HCT116 (cell line): ENCODE results near the gene ALKBH8. TPM values are rescaled to one million over a fixed set of nuclear protein-coding genes. Genes with fewer than 3 reads are reported as not detected.

Source experiments
- ATAC-seq: fragments of 200-7000 bp; cut with Tn5 transposase; 2 replicates; pipeline ENCODE4 v1.9.1; 2020; ENCODE audit warnings: mild to moderate bottlenecking, moderate library complexity
- BruUV-seq: library from RNA; stranded (reverse); fragments of 400-500 nt; replicated peaks from 2 replicates; lab custom pipeline; 2021; lab: Mats Ljungman, UMichigan
- CTCF ChIA-PET: fragments of 300-600 bp; sonication (Branson Sonifier 250); formaldehyde crosslinking; loops from one replicate; lab custom pipeline; 2021; ENCODE audit warnings: antibody characterized with exemption; lab: Charles Lee
- POLR2A ChIA-PET: fragments of 300-600, 350-600 bp; sonication (Branson Sonifier 250); formaldehyde crosslinking; loops from one replicate; lab custom pipeline; 2021; ENCODE audit warnings: antibody characterized with exemption; lab: Charles Lee
- RAD21 ChIA-PET, 2 experiments: fragments of 300-600 bp; sonication (Branson Sonifier 250); formaldehyde crosslinking; loops; one replicate each; lab custom pipeline; 2023; ENCODE audit warnings: low total read pairs in 2 of 2; ENCODE audit not compliant: uncharacterized antibody in 2 of 2, unreplicated experiment in 2 of 2, low non-redundant PET in 1 of 2; lab: Charles Lee
- DNase-seq: peaks from one replicate; pipeline ENCODE4 v3.0.0-alpha.2; 2010; ENCODE audit warnings: low read depth, low spot score
- H2AFZ ChIP-seq: fragments of 200-600 bp; shearing (Covaris generic), sonication (generic); 2 replicates; pipeline ENCODE4 v1.6.1; 2017; ENCODE audit warnings: low read depth, mixed run types, mixed read lengths, antibody characterized with exemption, low read length; ENCODE audit not compliant: poor library complexity, severe bottlenecking
- H3K27ac ChIP-seq: 2 replicates; pipeline ENCODE4 v1.5.1; 2012; ENCODE audit warnings: low read depth, low read length
- H3K27me3 ChIP-seq: fragments of 200-600 bp; sonication (generic); 2 replicates; pipeline ENCODE4 v1.6.1; 2016; ENCODE audit warnings: mixed run types, low read length, mixed read lengths; ENCODE audit not compliant: insufficient read depth
- H3K36me3 ChIP-seq, 2 experiments: fragments of 200-500 bp in 1 of 2; fragments of 200-600 bp in 1 of 2; sonication (Bioruptor generic) in 1 of 2; sonication (generic) in 1 of 2; 2 replicates each; pipeline versions ENCODE4 v1.5.1 to v1.6.1; 2014 to 2016; ENCODE audit warnings: low read length in 2 of 2, inconsistent platforms in 1 of 2, mixed read lengths in 1 of 2, mixed run types in 1 of 2; ENCODE audit not compliant: insufficient read depth in 2 of 2, control insufficient read depth in 1 of 2
- H3K4me1 ChIP-seq, 2 experiments: fragments of 200-600 bp in 1 of 2; sonication (generic) in 1 of 2; 2 replicates each; pipeline versions ENCODE4 v1.5.1 to v1.6.1; 2012 to 2017; ENCODE audit warnings: low read length in 2 of 2, inconsistent platforms in 1 of 2, mild to moderate bottlenecking in 1 of 2, mixed read lengths in 1 of 2, mixed run types in 1 of 2, moderate library complexity in 1 of 2; ENCODE audit not compliant: insufficient read depth in 2 of 2, control insufficient read depth in 1 of 2
- H3K4me2 ChIP-seq: fragments of 200-600 bp; sonication (generic); 2 replicates; pipeline ENCODE4 v1.6.1; 2017; ENCODE audit warnings: mixed run types, low read length, mixed read lengths
- H3K4me3 ChIP-seq, 2 experiments: fragments of 200-600 bp in 1 of 2; sonication (generic) in 1 of 2; replicated peaks in 1 of 2; 2 replicates each; pipeline ENCODE4 v1.5.1; 2011 to 2016; ENCODE audit warnings: low read length in 2 of 2, control low read depth in 1 of 2, low read depth in 1 of 2, mild to moderate bottlenecking in 1 of 2, mixed read lengths in 1 of 2, mixed run types in 1 of 2
- H3K79me2 ChIP-seq: fragments of 200-600 bp; sonication (generic); 2 replicates; pipeline ENCODE4 v1.6.1; 2017; ENCODE audit warnings: mild to moderate bottlenecking, mixed run types, low read length, moderate library complexity, mixed read lengths; ENCODE audit not compliant: insufficient read depth
- H3K9ac ChIP-seq: fragments of 200-600 bp; sonication (generic); 2 replicates; pipeline ENCODE4 v1.6.1; 2016; ENCODE audit warnings: low read length, mixed read lengths
- H3K9me2 ChIP-seq: fragments of 200-600 bp; sonication (generic), shearing (Covaris generic); 2 replicates; pipeline ENCODE4 v1.6.1; 2017; ENCODE audit warnings: mixed run types, mild to moderate bottlenecking, moderate library complexity; ENCODE audit not compliant: insufficient read depth
- H3K9me3 ChIP-seq, 2 experiments: fragments of 200-500 bp in 1 of 2; fragments of 200-600 bp in 1 of 2; sonication (Bioruptor generic) in 1 of 2; sonication (generic) in 1 of 2; 2 replicates each; pipeline ENCODE4 v1.6.1; 2014 to 2017; ENCODE audit warnings: low read length in 2 of 2, mixed read lengths in 2 of 2, inconsistent platforms in 1 of 2, low read depth in 1 of 2, mild to moderate bottlenecking in 1 of 2, mixed run types in 1 of 2, moderate library complexity in 1 of 2; ENCODE audit not compliant: control insufficient read depth in 1 of 2, insufficient read depth in 1 of 2
- H4K20me1 ChIP-seq: fragments of 200-600 bp; sonication (generic), shearing (Covaris generic); 2 replicates; pipeline ENCODE4 v1.6.1; 2017; ENCODE audit warnings: mixed run types, mild to moderate bottlenecking, moderate library complexity; ENCODE audit not compliant: insufficient read depth
- CBX3 ChIP-seq: IDR thresholded peaks from 2 replicates; pipeline ENCODE4 v1.6.1; 2012; ENCODE audit warnings: low read depth
- CEBPB ChIP-seq: IDR thresholded peaks from 2 replicates; pipeline ENCODE4 v1.6.1; 2012; ENCODE audit warnings: low read depth
- CTCF ChIP-seq, 3 experiments: fragments of 200-600 bp in 1 of 3; sonication (generic) in 1 of 3; IDR thresholded peaks in 2 of 3; conservative IDR thresholded peaks in 1 of 3; 2 replicates each; pipeline ENCODE4 v1.5.1; 2012 to 2017; ENCODE audit warnings: low read depth in 2 of 3, low read length in 2 of 3, antibody characterized with exemption in 1 of 3, borderline replicate concordance in 1 of 3, control low read depth in 1 of 3, mild to moderate bottlenecking in 1 of 3, mixed read lengths in 1 of 3, mixed run types in 1 of 3, moderate library complexity in 1 of 3; ENCODE audit not compliant: insufficient read depth in 1 of 3
- EGR1 ChIP-seq: IDR thresholded peaks from 2 replicates; pipeline ENCODE4 v1.6.1; 2012; ENCODE audit warnings: low read depth
- ELF1 ChIP-seq: IDR thresholded peaks from 2 replicates; pipeline ENCODE4 v1.6.1; 2012; ENCODE audit warnings: low read depth, borderline replicate concordance
- EZH2 ChIP-seq: fragments of 200-600 bp; sonication (generic); IDR thresholded peaks from 2 replicates; pipeline ENCODE4 v1.6.1; 2017; ENCODE audit warnings: antibody characterized with exemption, mixed run types
- FOSL1 ChIP-seq: IDR thresholded peaks from 2 replicates; pipeline ENCODE4 v1.6.1; 2012; ENCODE audit warnings: low read depth
- JUND ChIP-seq: IDR thresholded peaks from 2 replicates; pipeline ENCODE4 v1.6.1; 2012
- MAX ChIP-seq: IDR thresholded peaks from 2 replicates; pipeline ENCODE4 v1.6.1; 2012
- POLR2A ChIP-seq: IDR thresholded peaks from 2 replicates; pipeline ENCODE4 v1.7.0; 2011; ENCODE audit warnings: borderline replicate concordance; ENCODE audit not compliant: insufficient read depth, insufficient read length; ENCODE audit errors: extremely low read depth
- RAD21 ChIP-seq: IDR thresholded peaks from 2 replicates; pipeline ENCODE4 v1.6.1; 2012; ENCODE audit warnings: low read depth, mild to moderate bottlenecking
- SIN3A ChIP-seq: IDR thresholded peaks from 2 replicates; pipeline ENCODE4 v1.6.1; 2012; ENCODE audit warnings: low read depth
- SP1 ChIP-seq: IDR thresholded peaks from 2 replicates; pipeline ENCODE4 v1.6.1; 2012; ENCODE audit warnings: low read depth
- SRF ChIP-seq: IDR thresholded peaks from 2 replicates; pipeline ENCODE4 v1.6.1; 2012; ENCODE audit warnings: low read depth
- TCF7L2 ChIP-seq: IDR thresholded peaks from 2 replicates; pipeline ENCODE4 v1.7.0; 2011; ENCODE audit warnings: borderline replicate concordance, inconsistent platforms; ENCODE audit not compliant: insufficient read depth, insufficient read length; ENCODE audit errors: extremely low read depth
- YY1 ChIP-seq: IDR thresholded peaks from 2 replicates; pipeline ENCODE4 v1.6.1; 2011; ENCODE audit warnings: low read length, low read depth, moderate library complexity, mild to moderate bottlenecking; ENCODE audit not compliant: insufficient replicate concordance; ENCODE audit errors: extremely low read depth
- ZFX ChIP-seq: fragments of 450-650 bp; IDR thresholded peaks from 2 replicates; pipeline ENCODE4 v1.6.1; 2017
- ZNF274 ChIP-seq: fragments of 200-500 bp; sonication (Bioruptor generic); IDR thresholded peaks from 2 replicates; pipeline ENCODE4 v1.6.1; 2014; ENCODE audit warnings: mild to moderate bottlenecking, low read depth, low read length, inconsistent platforms
- intact Hi-C: fragments of 100-400 bp; cut with micrococcal nuclease; formaldehyde crosslinking; loops from 2 replicates; pipeline ENCODE4 v1.10.0; 2022
- total RNA-seq: library from RNA; stranded (reverse); gene quantifications from one replicate; pipeline ENCODE4 v1.2.1, GENCODE V29; 2021; ENCODE audit not compliant: unreplicated experiment

The ALKBH8 gene
- total RNA-seq, 1 experiment from 2014 or later: 11.6 TPM

- no TSS peak for BruUV-seq
- Histone ChIP-seq H4K20me1 (no peaks in the 10 kb centered on the region; the same call in 1 of the 2 replicates), H3K9me3 (no peaks in the 10 kb centered on the region), H3K27ac (no peak overlapping the region), H3K79me2 (no peaks in the 10 kb centered on the region), H3K36me3 (peaks cover 0 to 5% of the 10 kb centered on the region in 2 experiments; a peak in 2 of 4 replicates), H3K4me2 (no peak overlapping the region), H3K4me1 (peaks cover 12 to 16% of the 10 kb centered on the region in 2 experiments), H3K27me3 (no peaks in the 10 kb centered on the region), H3K9ac (no peak overlapping the region), H3K9me2 (no peaks in the 10 kb centered on the region), H3K4me3 (no peak overlapping the region), H2AFZ (no peak overlapping the region)
- TF ChIP-seq SP1 (no peak), FOSL1 (no peak), MAX (no peak), TCF7L2 (no peak), EGR1 (no peak), YY1 (no peak), CTCF (IDR thresholded peaks at IDR 0.05 in 2 of 3, conservative IDR thresholded peaks at IDR 0.05 in 1 of 3; ENCODE audit: borderline replicate concordance in 1 of 3, insufficient read depth in 1 of 3, low read depth in 2 of 3, low read length in 2 of 3) (no peak), CBX3 (no peak), POLR2A (no peak), CEBPB (no peak), SIN3A (no peak), ZFX (no peak), SRF (no peak), RAD21 (no peak), ELF1 (no peak), JUND (no peak), ZNF274 (no peak), EZH2 (no peak)
- CTCF ChIA-PET: interaction anchor here (3.4 kb wide), 1 partner anchor 141 kb away, joined by 29 read pairs; no protein-coding TSS in a partner anchor
- DNase-seq (no peak), ATAC-seq (no peak)
- RAD21 ChIA-PET: no interaction called here
- POLR2A ChIA-PET: no interaction called here
- intact Hi-C loops: no loop called here
These were observed 17.6 kb downstream of the ALKBH8 start for GRCh38 chr11:107547961-107548360.
